Loucy (cell line): ENCODE measurements around the gene SPP1.

Experiments
- H2AFZ ChIP-seq: fragments of 200-600 bp; sonication (generic); 2 replicates; pipeline ENCODE4 v1.6.0; 2016; ENCODE audit warnings: antibody characterized with exemption, mild to moderate bottlenecking, low read length, moderate library complexity
- H3F3A ChIP-seq: fragments of 200-600 bp; 2 replicates; pipeline ENCODE4 v1.6.0; 2016; ENCODE audit warnings: antibody characterized with exemption, low read depth, mild to moderate bottlenecking
- H3K27me3 ChIP-seq: fragments of 200-600 bp; sonication (generic); 2 replicates; pipeline ENCODE4 v1.6.1; 2014; ENCODE audit warnings: low read length, mild to moderate bottlenecking; ENCODE audit not compliant: insufficient read depth, poor library complexity, severe bottlenecking
- H3K36me3 ChIP-seq: fragments of 200-600 bp; sonication (generic); 2 replicates; pipeline ENCODE4 v1.6.1; 2016; ENCODE audit warnings: low read length; ENCODE audit not compliant: insufficient read depth
- H3K4me1 ChIP-seq: fragments of 200-600 bp; sonication (generic); 2 replicates; pipeline ENCODE4 v1.5.1; 2014; ENCODE audit warnings: low read length, mild to moderate bottlenecking; ENCODE audit not compliant: insufficient read depth, poor library complexity, severe bottlenecking
- H3K4me2 ChIP-seq: fragments of 200-600 bp; sonication (generic); 2 replicates; pipeline ENCODE4 v1.6.0; 2014; ENCODE audit warnings: antibody characterized with exemption, low read length, low read depth, mild to moderate bottlenecking; ENCODE audit not compliant: poor library complexity, severe bottlenecking
- H3K4me3 ChIP-seq: fragments of 200-600 bp; sonication (generic); 2 replicates; pipeline ENCODE4 v1.5.1; 2014; ENCODE audit warnings: low read length, mild to moderate bottlenecking, mixed read lengths; ENCODE audit not compliant: poor library complexity, severe bottlenecking
- H3K79me2 ChIP-seq: fragments of 200-600 bp; sonication (generic); 2 replicates; pipeline ENCODE4 v1.6.1; 2014; ENCODE audit warnings: low read length; ENCODE audit not compliant: insufficient read depth
- H3K9ac ChIP-seq: fragments of 200-600 bp; sonication (generic); 2 replicates; pipeline ENCODE4 v1.6.0; 2014; ENCODE audit warnings: mild to moderate bottlenecking, low read depth, low read length, moderate library complexity; ENCODE audit not compliant: poor library complexity, severe bottlenecking
- H3K9me2 ChIP-seq: fragments of 200-600 bp; sonication (generic); replicated peaks from 2 replicates; pipeline ENCODE4 v1.6.1; 2016; ENCODE audit warnings: low read depth, low read length, mixed read lengths
- H3K9me3 ChIP-seq: fragments of 200-600 bp; sonication (generic); 2 replicates; pipeline ENCODE4 v1.6.1; 2014; ENCODE audit warnings: mild to moderate bottlenecking, antibody characterized with exemption, low read length, low read depth; ENCODE audit not compliant: insufficient read depth
- H4K20me1 ChIP-seq: fragments of 200-600 bp; sonication (generic); 2 replicates; pipeline ENCODE4 v1.6.0; 2014; ENCODE audit warnings: antibody characterized with exemption, low read length, mild to moderate bottlenecking; ENCODE audit not compliant: insufficient read depth, poor library complexity, severe bottlenecking
- CTCF ChIP-seq: fragments of 200-600 bp; sonication (generic); conservative IDR thresholded peaks from 2 replicates; pipeline ENCODE4 v1.5.1; 2014; ENCODE audit warnings: mild to moderate bottlenecking, antibody characterized with exemption, low read length
- EZH2phosphoT487 ChIP-seq: fragments of 200-600 bp; IDR thresholded peaks from 2 replicates; pipeline ENCODE4 v1.6.1; 2018; ENCODE audit warnings: antibody characterized with exemption, mild to moderate bottlenecking, moderate library complexity, borderline replicate concordance

The SPP1 gene

GRCh38 chr4:87962398-87963146 is 12.9 kb upstream of the SPP1 start:
- Histone ChIP-seq H3K4me1 (no peaks in the 10 kb centered on the region), H3K4me3 (no peak overlapping the region), H3K9ac (no peak overlapping the region), H3F3A (no peaks in the 10 kb centered on the region), H3K9me2 (no peaks in the 10 kb centered on the region), H3K36me3 (no peaks in the 10 kb centered on the region), H4K20me1 (no peaks in the 10 kb centered on the region), H2AFZ (no peak overlapping the region), H3K79me2 (no peaks in the 10 kb centered on the region), H3K27me3 (no peaks in the 10 kb centered on the region), H3K9me3 (no peaks in the 10 kb centered on the region), H3K4me2 (no peak overlapping the region)
- TF ChIP-seq EZH2phosphoT487 = no peak
- TF ChIP-seq CTCF = no peak

- no peaks in the 10 kb centered on the region for H3F3A ChIP-seq
- no peaks in the 10 kb centered on the region for H3K9me3 ChIP-seq
- no peaks in the 10 kb centered on the region for H3K79me2 ChIP-seq
- TF ChIP-seq EZH2phosphoT487 (no peak), CTCF (no peak)
- H3K27me3 ChIP-seq = no peaks in the 10 kb centered on the region
- H2AFZ ChIP-seq = no peak overlapping the region
- no peaks in the 10 kb centered on the region for H3K9me2 ChIP-seq
- no peak overlapping the region for H3K9ac ChIP-seq
- no peak overlapping the region for H3K4me2 ChIP-seq
- H4K20me1 ChIP-seq = no peaks in the 10 kb centered on the region
- H3K4me3 ChIP-seq = no peak overlapping the region
- peaks cover 4% of the 10 kb centered on the region for H3K4me1 ChIP-seq
- H3K36me3 ChIP-seq = no peaks in the 10 kb centered on the region
Observed at GRCh38 chr4:87965501-87965975, 10.0 kb upstream of the SPP1 start.

- no peak for TF ChIP-seq CTCF
- no peak for TF ChIP-seq EZH2phosphoT487
- H3K27me3 ChIP-seq = no peaks in the 10 kb centered on the region
Observed at GRCh38 chr4:87966095-87966496, 9.4 kb upstream of the SPP1 start.

More at GRCh38 chr4:87966095-87966496, 9.4 kb upstream of the SPP1 start:
- H3K9me3 ChIP-seq = no peaks in the 10 kb centered on the region
- no peaks in the 10 kb centered on the region for H3K79me2 ChIP-seq
- no peak overlapping the region for H2AFZ ChIP-seq
- H3K9me2 ChIP-seq = no peaks in the 10 kb centered on the region
- no peaks in the 10 kb centered on the region for H3F3A ChIP-seq
- H3K36me3 ChIP-seq = no peaks in the 10 kb centered on the region
- peaks cover 4% of the 10 kb centered on the region for H3K4me1 ChIP-seq
- H3K4me2 ChIP-seq = no peak overlapping the region
- H4K20me1 ChIP-seq = no peaks in the 10 kb centered on the region
- no peak overlapping the region for H3K4me3 ChIP-seq
- no peak overlapping the region for H3K9ac ChIP-seq
